GM21576 (cell line): ENCODE data around the gene SMIM23.
"Not testable (repeated sequence)": the region's sequence is repeated elsewhere in the genome, so short reads cannot be mapped to it uniquely, and the experiment has no call there.

Experiments
- ATAC-seq: cut with Tn5 transposase; IDR thresholded peaks from one replicate; pipeline ENCODE4 v1.9.1; 2021; ENCODE audit warnings: mild to moderate bottlenecking, moderate library complexity; ENCODE audit not compliant: unreplicated experiment

SMIM23 gene

GRCh38 chr5:171771856-171772255, 13.8 kb upstream of the SMIM23 start:
- no peak for ATAC-seq

GRCh38 chr5:171773106-171773505, 12.5 kb upstream of the SMIM23 start:
- ATAC-seq: no peak

DNA sequence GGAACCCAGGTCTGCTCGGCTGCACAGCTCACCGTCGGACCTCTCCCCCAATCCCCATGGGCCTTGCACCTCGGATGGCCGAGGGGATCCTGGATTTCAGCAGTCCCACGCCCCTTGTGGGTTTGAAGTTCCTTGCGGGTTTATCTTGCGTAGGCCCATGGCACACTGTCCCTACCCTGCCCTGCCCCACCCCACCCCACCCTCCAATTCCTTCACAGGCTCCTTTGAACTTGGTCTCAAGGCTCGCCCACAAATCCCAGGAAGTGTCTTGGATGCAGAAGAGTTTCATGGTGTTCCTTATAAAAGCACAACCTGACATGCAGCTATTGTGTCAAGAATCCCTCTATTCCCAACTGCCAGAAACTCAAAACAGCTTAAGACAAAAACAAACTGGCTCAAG, 11.2 kb upstream of the SMIM23 start:
- ATAC-seq: no peak

DNA sequence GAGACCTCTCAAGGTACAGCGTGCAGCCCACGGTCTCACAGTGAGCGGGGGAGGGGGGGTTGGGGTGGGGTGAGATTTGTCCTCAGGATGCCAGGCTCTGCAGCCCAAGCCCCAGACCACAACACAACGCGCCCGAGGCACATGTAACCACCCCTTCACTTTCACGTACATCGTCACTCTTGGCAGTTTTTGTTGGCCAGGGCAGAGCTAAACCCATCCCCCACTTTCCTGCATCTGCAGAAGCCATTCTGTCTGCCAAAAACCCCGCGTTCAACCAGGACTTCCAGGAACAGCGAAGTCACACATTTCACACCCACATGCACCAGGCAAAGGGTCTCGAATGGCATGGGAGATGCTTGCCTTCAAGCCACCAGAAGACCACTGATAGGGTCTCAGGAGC, 9.4 kb upstream of the SMIM23 start:
- no peak for ATAC-seq

DNA sequence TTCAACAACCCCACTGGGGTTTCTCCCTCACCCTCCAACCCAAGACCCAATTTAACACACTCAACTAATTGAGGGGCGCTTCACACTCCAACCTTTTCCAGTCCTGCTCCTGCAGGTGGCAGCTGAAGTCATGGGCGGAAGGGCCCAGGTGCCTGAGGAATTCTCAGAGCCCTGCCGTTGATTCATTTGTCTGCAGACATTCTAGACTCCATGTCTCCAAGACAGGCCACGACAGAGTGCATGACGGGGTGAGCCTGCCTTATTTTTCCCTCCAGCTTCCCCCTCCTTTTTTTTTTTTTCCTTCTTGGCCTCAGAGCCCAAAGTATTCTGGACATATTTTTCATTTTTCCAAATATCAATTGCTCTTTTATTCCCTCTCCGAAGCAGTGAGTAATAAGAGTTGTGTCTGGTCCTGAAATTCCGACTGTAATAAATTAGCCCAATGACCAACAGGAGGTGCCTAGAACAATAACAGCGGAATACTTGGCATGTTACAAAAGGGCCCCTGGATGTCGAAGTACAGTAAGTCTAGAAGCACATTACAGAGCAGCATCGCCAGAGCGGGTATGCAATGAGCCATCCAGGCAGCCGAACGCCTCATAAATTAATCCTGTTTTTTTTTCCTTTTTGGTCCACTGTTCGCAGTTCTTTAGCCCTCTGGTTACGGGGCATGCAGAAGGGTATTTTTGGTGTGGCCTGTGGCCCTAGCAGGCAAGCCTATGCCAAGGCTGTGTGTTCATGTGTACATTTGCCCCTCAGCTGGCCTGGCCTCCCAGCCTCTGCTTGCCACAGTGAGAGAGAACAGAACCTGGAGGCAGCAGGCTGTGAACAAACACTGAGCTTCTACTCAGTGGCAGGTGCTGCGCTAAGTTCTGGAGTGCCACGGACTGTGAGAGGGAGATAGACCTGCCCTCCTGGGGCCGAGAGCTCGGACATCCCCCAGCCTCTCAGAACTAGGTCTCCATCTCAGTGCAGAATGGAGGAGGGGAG, 8.6 kb upstream of the SMIM23 start:
- ATAC-seq: no peak

DNA sequence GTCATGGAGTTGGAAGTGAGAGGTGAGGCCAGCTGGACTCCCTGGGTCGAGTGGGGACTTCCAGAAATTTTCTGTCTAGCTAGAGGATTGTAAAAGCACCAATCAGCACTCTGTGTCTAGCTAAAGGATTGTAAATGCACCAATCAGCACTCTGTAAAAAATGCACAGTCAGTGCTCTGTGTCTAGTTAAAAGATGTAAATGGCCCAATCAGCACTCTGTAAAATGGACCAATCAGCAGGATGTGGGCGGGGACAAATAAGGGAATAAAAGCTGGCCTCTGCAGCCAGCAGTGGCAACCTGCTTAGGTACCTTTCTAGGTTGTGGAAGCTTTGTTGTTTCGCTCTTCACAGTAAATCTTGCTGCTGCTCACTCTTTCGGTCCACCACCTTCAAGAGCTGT, 3.9 kb upstream of the SMIM23 start:
- ATAC-seq: not testable (repeated sequence)

GRCh38 chr5:171782332-171782966, 3.2 kb upstream of the SMIM23 start:
- no peak for ATAC-seq

- no peak for ATAC-seq
These were observed 2.6 kb upstream of the SMIM23 start for GRCh38 chr5:171783051-171783450.

- ATAC-seq: no peak
These were observed 3.7 kb downstream of the SMIM23 start for GRCh38 chr5:171789353-171789752.

DNA sequence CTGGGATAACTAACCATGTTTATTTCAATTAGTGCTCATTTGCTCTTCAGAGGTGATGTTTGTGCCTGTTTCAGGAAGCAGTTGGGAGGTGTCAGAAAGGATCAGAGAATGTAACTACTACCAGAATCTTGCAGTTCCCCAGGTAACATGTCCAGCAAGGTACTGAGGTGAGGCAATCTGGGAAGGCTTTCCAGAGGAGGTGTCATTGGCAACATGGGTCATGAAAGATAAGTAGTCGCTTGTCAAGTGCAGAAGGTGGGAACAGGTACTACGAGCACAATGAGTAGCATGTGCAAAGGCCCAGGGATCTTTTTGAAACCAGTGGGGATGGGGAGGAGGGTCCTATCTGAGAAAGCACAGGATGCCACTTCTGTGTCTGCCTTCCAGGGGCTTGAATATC, 4.8 kb downstream of the SMIM23 start:
- no peak for ATAC-seq

GRCh38 chr5:171794470-171794960, 8.9 kb downstream of the SMIM23 start:
- ATAC-seq: no peak

GRCh38 chr5:171795381-171795780, 9.8 kb downstream of the SMIM23 start:
- ATAC-seq: no peak

DNA sequence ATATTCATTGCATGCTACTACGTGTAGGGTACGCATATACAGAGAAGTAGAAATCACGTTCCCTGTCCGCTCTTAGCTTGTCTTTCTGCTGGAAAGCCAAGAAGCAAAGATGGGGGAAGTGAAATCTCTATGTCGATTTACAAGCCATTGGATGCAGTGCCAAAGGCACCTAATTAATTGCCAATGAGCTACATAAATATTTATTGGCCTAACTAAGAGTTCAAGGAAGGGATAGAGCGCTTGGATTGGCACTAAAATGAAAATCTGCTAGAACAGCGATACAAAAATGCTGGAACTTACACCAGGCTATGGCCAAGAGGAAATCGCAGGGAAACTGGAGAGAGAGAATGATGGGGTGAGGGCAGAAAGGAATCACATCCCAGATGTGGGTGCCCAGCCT, 10.8 kb downstream of the SMIM23 start:
- no peak for ATAC-seq

DNA sequence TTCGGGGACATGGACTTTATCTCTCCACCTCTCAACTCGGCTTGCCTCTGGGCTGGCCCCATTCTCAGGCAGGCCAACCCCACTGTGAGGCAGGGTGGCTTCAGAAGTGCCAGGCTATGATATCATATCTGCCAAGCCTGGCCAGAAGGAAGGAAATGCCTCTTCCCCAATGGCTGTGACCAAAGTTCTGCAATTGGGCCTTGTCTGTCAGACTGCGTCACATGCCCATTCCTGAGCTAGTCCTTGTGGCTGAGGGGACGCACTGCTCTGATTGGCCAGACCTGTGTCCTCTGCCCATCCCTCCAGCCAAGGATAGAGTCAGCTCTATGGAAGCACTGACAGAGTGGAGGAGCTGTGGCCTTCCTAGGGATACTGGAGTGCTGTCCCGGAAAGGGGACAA, 11.9 kb downstream of the SMIM23 start:
- no peak for ATAC-seq

DNA sequence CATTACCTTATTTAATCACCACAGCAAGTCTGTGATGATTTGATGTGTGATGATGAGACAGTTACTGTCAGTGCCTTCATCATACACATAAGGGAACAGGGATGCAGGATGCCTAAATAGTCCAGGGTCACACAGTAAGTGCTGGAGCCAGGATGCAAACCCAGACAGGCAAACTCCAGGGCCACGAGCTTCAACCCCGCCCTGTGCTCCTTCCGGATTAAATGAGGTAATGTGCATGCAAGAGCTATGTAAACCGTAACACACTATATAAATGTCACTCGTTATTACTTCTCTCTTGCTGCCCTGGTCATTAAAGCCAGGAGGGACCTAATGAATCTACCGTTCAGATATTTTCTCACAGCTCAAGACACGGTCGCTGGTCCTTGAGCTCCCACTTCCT, 12.8 kb downstream of the SMIM23 start:
- no peak for ATAC-seq

- ATAC-seq: no peak
These were observed 16.2 kb downstream of the SMIM23 start for GRCh38 chr5:171801839-171802238.

GRCh38 chr5:171805746-171806145, 20.1 kb downstream of the SMIM23 start:
- no peak for ATAC-seq

DNA sequence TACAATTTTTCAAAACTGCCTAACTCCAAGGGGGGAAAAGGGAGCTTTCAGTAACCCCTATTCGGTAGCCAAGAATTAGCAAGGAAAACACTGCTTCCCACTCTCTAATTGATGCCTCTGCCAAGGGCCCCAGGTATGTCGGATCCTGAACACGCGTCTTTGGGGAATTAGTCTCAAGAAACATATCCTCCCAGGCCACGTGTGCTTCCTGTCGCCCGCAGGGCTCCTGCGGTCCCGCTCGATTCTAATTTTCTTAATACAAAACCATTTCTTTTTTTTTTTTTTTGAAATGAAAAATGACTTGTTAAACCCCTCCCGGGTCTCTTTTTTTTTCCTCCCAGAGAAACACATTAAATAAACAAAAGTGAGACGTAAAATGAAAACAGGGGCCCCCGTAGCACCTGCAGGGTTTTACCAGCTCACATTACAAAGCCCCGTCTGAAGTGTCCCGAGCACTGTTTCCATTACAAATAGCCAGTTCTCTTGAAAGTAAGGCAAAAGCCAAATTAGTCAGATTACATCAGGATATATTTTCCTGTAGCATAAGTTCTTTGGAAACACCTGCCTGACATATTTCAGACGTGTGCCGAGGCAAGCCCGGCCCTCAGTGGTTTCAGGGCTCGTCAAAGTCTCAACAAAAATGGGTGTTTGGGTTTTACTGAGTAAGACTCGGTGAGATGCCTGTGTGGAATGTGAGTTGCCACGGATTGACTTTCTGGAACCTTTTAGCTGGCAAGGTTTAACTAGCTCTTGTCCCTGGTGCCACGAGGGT, 21.5 kb downstream of the SMIM23 start:
- ATAC-seq: no peak

- no peak for ATAC-seq
These were observed 22.8 kb downstream of the SMIM23 start for GRCh38 chr5:171808453-171808852.

DNA sequence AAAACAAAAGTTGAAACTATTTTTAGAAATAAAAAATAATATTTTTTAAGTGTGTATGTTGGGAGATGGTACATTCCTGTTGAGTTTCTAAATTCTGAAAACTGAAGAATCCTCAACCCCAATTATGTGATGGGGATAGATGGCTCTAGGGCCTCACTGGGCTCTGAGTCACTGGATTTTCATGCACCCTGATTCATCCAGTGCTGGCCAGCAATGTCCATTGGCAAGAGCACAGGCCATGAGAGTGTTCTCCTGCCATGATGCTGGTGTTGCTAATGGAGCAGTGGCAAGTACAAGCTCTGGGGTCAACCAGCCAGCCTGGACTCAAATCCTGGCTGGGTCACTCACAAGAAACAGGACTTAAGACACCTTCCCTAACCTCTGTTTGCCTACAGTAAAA, 23.3 kb downstream of the SMIM23 start:
- no peak for ATAC-seq

- no peak for ATAC-seq
These were observed 24.6 kb downstream of the SMIM23 start for GRCh38 chr5:171810227-171810626.
